Keratinocyte (primary cell): ENCODE data around the gene DSCAM. TPM values are rescaled to one million over a fixed set of nuclear protein-coding genes. Genes with fewer than 3 reads are reported as not detected.

Experiments used
- DNase-seq: peaks from one replicate; pipeline ENCODE4 v3.0.0-alpha.2; 2011; ENCODE audit warnings: low read depth, missing footprints, low spot score
- FAIRE-seq: peaks from 2 replicates; lab custom pipeline; 2011; peaks lifted over from hg19 to GRCh38; lab: Jason Lieb, UNC
- H2AFZ ChIP-seq: 2 replicates; pipeline ENCODE4 v1.6.0; 2012; ENCODE audit warnings: low read length, control low read depth, inconsistent platforms; ENCODE audit not compliant: control insufficient read depth
- H3K27ac ChIP-seq: 2 replicates; pipeline ENCODE4 v1.5.1; 2011; ENCODE audit warnings: low read length; ENCODE audit not compliant: control insufficient read depth, insufficient read depth
- H3K27me3 ChIP-seq: 3 replicates; pipeline ENCODE4 v1.6.0; 2011; ENCODE audit warnings: low read length; ENCODE audit not compliant: control insufficient read depth, insufficient read depth; ENCODE audit errors: extremely low read depth
- H3K36me3 ChIP-seq, 2 experiments: 2 replicates in 1 of 2; 3 replicates in 1 of 2; pipeline ENCODE4 v1.5.1; 2011; ENCODE audit warnings: low read length in 2 of 2, mild to moderate bottlenecking in 1 of 2; ENCODE audit not compliant: control insufficient read depth in 2 of 2, insufficient read depth in 2 of 2; ENCODE audit errors: extremely low read depth in 1 of 2
- H3K4me1 ChIP-seq: 3 replicates; pipeline ENCODE4 v1.5.1; 2011; ENCODE audit warnings: low read length; ENCODE audit not compliant: control insufficient read depth, insufficient read depth; ENCODE audit errors: extremely low read depth
- H3K4me2 ChIP-seq: 3 replicates; pipeline ENCODE4 v1.6.0; 2011; ENCODE audit warnings: low read depth, low read length; ENCODE audit not compliant: control insufficient read depth, insufficient read depth; ENCODE audit errors: extremely low read depth
- H3K4me3 ChIP-seq, 3 experiments: fragments of 200-600 bp in 1 of 3; sonication (generic) in 1 of 3; 2 replicates in 2 of 3; 3 replicates in 1 of 3; pipeline ENCODE4 v1.5.1; 2011 to 2016; ENCODE audit warnings: low read length in 3 of 3, mild to moderate bottlenecking in 3 of 3, control low read depth in 2 of 3, inconsistent platforms in 1 of 3, low read depth in 1 of 3, mixed read lengths in 1 of 3, mixed run types in 1 of 3, moderate library complexity in 1 of 3; ENCODE audit not compliant: control insufficient read depth in 2 of 3, insufficient read depth in 2 of 3; ENCODE audit errors: extremely low read depth in 1 of 3
- H3K79me2 ChIP-seq: 2 replicates; pipeline ENCODE4 v1.6.0; 2012; ENCODE audit warnings: low read length; ENCODE audit not compliant: control insufficient read depth, insufficient read depth
- H3K9ac ChIP-seq: 3 replicates; pipeline ENCODE4 v1.6.0; 2011; ENCODE audit warnings: low read length; ENCODE audit not compliant: control insufficient read depth, insufficient read depth; ENCODE audit errors: extremely low read depth
- H3K9me1 ChIP-seq: 3 replicates; pipeline ENCODE4 v1.6.0; 2011; ENCODE audit warnings: low read length; ENCODE audit not compliant: control insufficient read depth, insufficient read depth; ENCODE audit errors: extremely low read depth
- H3K9me3 ChIP-seq: 2 replicates; pipeline ENCODE4 v1.5.1; 2012; ENCODE audit warnings: low read depth, low read length; ENCODE audit not compliant: control insufficient read depth
- H4K20me1 ChIP-seq: 3 replicates; pipeline ENCODE4 v1.6.0; 2011; ENCODE audit warnings: low read length; ENCODE audit not compliant: control insufficient read depth, insufficient read depth; ENCODE audit errors: extremely low read depth
- EZH2 ChIP-seq: IDR thresholded peaks from one replicate; pipeline ENCODE4 v1.6.1; 2012; ENCODE audit warnings: inconsistent platforms, mild to moderate bottlenecking, low read length, moderate library complexity
- dilution Hi-C: fragments of 300-500 bp; cut with MboI; formaldehyde crosslinking; loops from one replicate; pipeline ENCODE4 v1.7.0; 2020; ENCODE audit warnings: low sequenced_read_pairs; ENCODE audit not compliant: extremely low pct_ligation_motif_present
- polyA plus RNA-seq, 5 experiments: library from polyadenylated mRNA; depleted of rRNA in 3 of 5; stranded (reverse) in 3 of 5; stranded (forward) in 1 of 5; unstranded in 1 of 5; fragments of >200 nt; gene quantifications; 1 replicate in 1 of 5; 2 replicates in 3 of 5; 3 replicates in 1 of 5; pipeline versions ENCODE4 v1.2.1 to v1.2.3, GENCODE V29; 2011 to 2012; ENCODE audit warnings: missing spikeins in 2 of 5, low read depth in 1 of 5, low replicate concordance in 1 of 5
- TF ChIP-seq, protein P1 (sequence below), 3 experiments: IDR thresholded peaks in 1 of 3; conservative IDR thresholded peaks in 1 of 3; optimal IDR thresholded peaks in 1 of 3; 2 replicates in 2 of 3; 3 replicates in 1 of 3; pipeline versions ENCODE3 to v1.5.1; 2011; ENCODE audit warnings: low read length in 3 of 3, mild to moderate bottlenecking in 3 of 3, moderate library complexity in 2 of 3, control low read depth in 1 of 3, inconsistent platforms in 1 of 3; ENCODE audit not compliant: insufficient read depth in 2 of 3; ENCODE audit errors: extremely low read depth in 1 of 3

DSCAM gene
- polyA plus RNA-seq, 1 donor (not counting 4 experiments of a cell fraction or from before 2014, with no cell fraction given) = 2.1 TPM

DNA sequence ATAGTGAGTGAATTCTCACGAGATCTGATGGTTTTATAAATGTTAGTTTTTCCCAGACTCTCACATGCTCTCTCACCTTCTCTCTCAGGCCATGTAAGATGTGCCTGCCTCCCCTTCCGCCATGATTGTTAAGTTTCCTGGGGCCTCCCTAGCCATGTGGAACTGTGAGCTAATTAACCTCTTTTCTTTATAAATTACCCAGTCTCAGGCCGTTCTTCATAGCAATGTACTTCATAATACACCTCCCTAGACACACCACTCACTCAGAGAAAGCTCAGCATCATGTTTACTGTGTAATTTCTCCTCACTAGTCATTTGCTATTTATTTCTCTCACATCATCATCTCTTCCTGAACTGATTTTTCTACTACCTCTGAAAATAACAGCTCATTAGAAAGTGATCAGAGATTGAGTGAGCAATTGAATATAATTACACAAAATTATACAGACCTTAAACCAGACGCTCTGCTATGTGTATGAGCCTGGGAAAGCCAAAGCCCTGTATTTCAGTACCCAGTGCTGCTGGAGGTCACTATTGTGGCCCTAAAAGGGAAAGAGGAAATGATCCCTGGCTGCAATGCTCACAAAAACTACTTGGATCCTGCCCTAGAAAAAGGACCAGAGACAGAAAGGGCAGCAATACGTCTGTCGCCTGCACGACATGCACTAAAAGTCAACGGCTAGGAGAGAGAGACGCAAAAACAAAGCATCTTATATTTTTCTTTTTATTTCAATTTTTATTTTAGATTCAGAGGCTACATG lies 284.5 kb downstream of the DSCAM start:
- no peaks in the 10 kb centered on the region for H3K36me3 ChIP-seq
- H3K4me1 ChIP-seq = no peaks in the 10 kb centered on the region
- no peaks in the 10 kb centered on the region for H4K20me1 ChIP-seq
- H3K79me2 ChIP-seq = no peaks in the 10 kb centered on the region
- no peak for TF ChIP-seq EZH2
- TF ChIP-seq, protein P1, sequence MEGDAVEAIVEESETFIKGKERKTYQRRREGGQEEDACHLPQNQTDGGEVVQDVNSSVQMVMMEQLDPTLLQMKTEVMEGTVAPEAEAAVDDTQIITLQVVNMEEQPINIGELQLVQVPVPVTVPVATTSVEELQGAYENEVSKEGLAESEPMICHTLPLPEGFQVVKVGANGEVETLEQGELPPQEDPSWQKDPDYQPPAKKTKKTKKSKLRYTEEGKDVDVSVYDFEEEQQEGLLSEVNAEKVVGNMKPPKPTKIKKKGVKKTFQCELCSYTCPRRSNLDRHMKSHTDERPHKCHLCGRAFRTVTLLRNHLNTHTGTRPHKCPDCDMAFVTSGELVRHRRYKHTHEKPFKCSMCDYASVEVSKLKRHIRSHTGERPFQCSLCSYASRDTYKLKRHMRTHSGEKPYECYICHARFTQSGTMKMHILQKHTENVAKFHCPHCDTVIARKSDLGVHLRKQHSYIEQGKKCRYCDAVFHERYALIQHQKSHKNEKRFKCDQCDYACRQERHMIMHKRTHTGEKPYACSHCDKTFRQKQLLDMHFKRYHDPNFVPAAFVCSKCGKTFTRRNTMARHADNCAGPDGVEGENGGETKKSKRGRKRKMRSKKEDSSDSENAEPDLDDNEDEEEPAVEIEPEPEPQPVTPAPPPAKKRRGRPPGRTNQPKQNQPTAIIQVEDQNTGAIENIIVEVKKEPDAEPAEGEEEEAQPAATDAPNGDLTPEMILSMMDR (optimal IDR thresholded peaks at IDR 0.05 in 1 of 3, IDR thresholded peaks at IDR 0.05 in 1 of 3, conservative IDR thresholded peaks at IDR 0.05 in 1 of 3; ENCODE audit: extremely low read depth in 1 of 3, insufficient read depth in 2 of 3, low read length in 3 of 3) = no peak
- no peak overlapping the region for H3K9ac ChIP-seq
- no peak for FAIRE-seq
- H3K4me3 ChIP-seq = no peak overlapping the region
- dilution Hi-C loops = no loop called here
- no peaks in the 10 kb centered on the region for H3K9me1 ChIP-seq
- no peak overlapping the region for H3K27ac ChIP-seq
- no peak overlapping the region for H2AFZ ChIP-seq
- H3K27me3 ChIP-seq = no peaks in the 10 kb centered on the region
- no peak overlapping the region for H3K4me2 ChIP-seq
- no peaks in the 10 kb centered on the region for H3K9me3 ChIP-seq
- no peak for DNase-seq

DNA sequence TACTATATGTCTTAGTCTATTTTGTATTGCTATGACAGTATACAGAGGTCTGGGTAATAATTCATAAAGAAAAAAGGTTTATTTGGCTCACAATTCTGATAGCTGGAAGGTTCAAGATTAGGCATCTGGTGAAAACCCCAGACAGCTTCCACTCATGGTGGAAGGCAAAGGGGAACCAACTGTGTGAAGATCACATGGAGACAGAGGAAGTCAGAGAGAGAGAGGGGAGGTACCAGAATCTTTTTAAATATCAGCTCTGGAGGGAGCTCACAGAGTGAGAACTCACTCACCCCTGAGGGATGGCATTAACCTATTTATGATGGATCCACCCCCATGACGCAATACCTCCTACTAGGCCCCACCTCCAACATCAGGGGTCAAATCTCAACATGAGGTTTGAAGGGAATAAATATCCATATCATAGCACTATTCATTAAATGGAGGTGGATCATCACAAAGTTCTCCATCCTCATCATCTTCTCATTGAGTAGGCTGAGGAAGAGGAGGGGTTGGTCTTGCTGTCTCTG lies 290.5 kb downstream of the DSCAM start:
- Histone ChIP-seq H2AFZ (no peak overlapping the region), H3K79me2 (no peaks in the 10 kb centered on the region), H3K9me1 (no peaks in the 10 kb centered on the region), H3K27ac (no peak overlapping the region), H3K9ac (no peak overlapping the region), H3K9me3 (no peaks in the 10 kb centered on the region), H3K27me3 (no peaks in the 10 kb centered on the region), H3K4me2 (no peak overlapping the region), H3K4me3 (no peak overlapping the region), H3K4me1 (no peaks in the 10 kb centered on the region), H4K20me1 (no peaks in the 10 kb centered on the region), H3K36me3 (no peaks in the 10 kb centered on the region)
- TF ChIP-seq EZH2 = no peak
- TF ChIP-seq, protein P1 (optimal IDR thresholded peaks at IDR 0.05 in 1 of 3, IDR thresholded peaks at IDR 0.05 in 1 of 3, conservative IDR thresholded peaks at IDR 0.05 in 1 of 3; ENCODE audit: extremely low read depth in 1 of 3, insufficient read depth in 2 of 3, low read length in 3 of 3) = no peak
- dilution Hi-C loops = no loop called here
- FAIRE-seq (no peak), DNase-seq (no peak)
